OCI-M2 (cell line): ENCODE results near the gene SMIM32.

ENCODE experiments used
- DNase-seq: peaks from one replicate; lab custom pipeline; 2025; ENCODE audit not compliant: unreplicated experiment; lab: John Stamatoyannopoulos, UW

SMIM32 gene

GRCh38 chr5:136190091-136190720, 2.8 kb downstream of the SMIM32 start:
- DNase-seq, result no peak

DNA sequence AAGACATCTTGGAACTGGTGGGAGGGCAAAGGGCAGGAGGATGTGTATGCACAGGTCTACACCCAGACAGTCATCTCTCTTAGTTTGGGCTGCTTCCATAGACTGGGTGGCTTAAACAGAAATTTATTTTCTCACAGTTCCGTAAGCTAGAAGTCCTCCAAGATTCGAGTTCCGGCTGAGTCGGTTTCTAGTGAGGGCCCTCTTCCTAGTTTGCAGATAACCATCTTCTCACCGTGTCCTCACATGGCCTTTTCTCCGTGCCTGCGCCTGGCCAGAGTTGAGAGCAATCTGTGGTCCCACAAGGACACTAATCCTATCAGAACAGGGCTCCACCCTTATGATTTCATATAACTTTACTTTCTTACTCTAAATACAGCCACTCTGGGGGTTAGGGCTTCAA, 4.1 kb downstream of the SMIM32 start:
- no peak for DNase-seq

GRCh38 chr5:136186796-136187195, 6.2 kb downstream of the SMIM32 start:
- no peak for DNase-seq

DNA sequence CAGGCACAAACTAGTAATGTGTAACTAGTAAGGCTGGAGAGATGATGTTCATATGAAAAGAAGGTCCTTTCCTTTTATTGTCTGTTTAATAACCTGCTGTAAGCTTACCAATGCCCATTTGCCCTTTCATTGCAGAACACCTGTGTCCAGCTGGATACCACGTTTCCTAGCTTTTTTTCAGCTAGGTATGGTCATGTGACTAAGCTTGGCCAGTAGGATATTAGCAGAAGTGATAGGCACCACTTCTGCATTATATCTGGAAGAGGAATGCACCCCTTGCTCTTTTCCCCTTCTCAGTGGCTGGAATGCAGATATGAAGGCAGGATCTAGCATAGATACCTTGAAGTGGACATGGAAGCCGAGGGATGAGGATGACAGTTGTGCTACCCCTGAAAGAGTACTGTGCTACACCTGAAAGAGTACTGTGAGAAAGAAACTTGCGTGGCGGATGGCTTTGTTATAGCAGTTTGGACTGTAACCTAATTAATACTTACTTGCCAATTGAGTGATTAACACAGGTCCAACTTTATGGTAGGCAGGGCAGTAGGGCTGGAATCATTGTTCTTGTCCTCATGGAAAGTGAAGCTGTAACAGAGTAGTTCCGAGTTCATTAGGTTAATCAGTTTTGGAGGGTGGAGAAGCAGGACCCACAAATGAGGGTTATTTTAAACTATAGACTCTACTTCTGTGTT, 6.8 kb downstream of the SMIM32 start:
- no peak for DNase-seq

- no peak for DNase-seq
These were observed 10.3 kb downstream of the SMIM32 start for GRCh38 chr5:136182618-136183017.

GRCh38 chr5:136174021-136174659, 18.8 kb downstream of the SMIM32 start:
- DNase-seq, result no peak

GRCh38 chr5:136169218-136169617, 23.7 kb downstream of the SMIM32 start:
- DNase-seq, result no peak

DNA sequence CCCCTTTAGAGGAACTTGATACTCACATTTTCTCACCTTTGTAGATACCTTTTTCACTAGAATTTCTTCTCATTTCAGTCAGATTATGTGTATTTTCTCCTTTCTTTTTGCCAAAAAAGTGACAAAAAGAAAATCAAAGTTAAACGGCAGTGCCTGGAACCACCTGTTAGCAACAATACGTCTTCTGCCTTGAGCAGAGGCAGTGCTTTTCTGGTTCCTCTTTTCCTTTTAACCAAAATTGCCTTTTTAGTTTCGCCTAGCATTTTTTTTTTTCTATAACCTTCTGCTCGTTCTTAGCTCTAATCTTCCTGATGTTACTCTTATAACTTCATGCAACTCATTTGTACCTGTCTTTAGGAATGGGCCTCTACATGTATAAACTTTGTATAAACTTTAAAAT, 26.1 kb downstream of the SMIM32 start:
- no peak for DNase-seq

DNA sequence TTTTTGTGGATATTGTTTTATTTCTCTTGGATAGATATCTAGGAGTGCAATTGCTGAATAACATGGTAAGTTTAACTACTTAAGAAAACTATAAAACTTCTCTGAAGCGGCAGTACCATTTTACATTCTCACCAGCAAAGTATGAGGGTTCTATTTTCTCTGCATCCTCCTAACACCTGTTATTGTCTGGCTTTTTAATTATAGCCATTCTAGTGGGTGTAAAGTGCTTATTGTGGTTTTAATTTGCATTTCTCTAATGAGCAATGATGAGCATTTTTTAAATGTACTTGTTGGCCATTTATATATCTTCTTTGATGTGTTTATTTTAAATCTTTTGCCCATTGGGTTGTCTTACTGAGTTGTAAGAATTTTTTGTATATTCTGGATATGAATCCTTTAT, 28.7 kb downstream of the SMIM32 start:
- no peak for DNase-seq

DNA sequence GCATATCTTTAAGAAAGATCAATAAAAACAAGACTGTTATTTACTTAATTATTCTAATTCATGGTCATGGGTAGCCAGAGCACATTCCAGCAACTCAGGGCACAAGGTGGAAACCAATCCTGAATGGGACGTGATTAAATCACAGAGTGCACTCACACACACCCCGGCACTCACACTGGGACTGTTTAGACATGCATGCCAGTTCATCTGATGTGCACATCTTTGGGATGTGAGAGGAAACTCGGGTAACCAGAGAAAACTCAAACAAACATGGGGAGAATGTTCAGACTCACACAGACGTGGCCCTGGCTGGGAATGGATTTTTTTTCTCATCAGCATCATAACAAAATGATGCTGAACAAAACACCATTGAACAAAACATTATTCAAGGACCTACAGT, 31.0 kb downstream of the SMIM32 start:
- DNase-seq, result no peak

GRCh38 chr5:136159457-136159856, 33.5 kb downstream of the SMIM32 start:
- DNase-seq, result no peak

DNA sequence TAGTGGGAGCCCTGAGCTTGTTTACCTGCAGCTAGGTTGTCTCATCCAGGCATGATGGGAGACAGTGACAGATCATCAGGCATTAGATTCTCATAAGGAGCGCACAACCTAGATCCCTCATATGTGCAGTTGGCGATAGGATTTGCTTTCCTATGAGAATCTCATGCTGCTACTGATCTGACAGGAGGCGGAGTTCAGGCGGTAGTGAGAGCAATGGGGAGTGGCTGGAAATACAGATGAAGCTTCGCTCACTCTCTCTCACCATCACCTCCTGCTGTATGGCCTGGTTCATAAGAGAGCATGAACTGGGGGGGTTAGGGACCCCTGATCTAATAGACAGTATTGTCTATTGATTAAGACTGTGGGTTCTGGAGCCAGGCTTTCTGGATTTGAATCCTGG, 35.4 kb downstream of the SMIM32 start:
- no peak for DNase-seq

DNA sequence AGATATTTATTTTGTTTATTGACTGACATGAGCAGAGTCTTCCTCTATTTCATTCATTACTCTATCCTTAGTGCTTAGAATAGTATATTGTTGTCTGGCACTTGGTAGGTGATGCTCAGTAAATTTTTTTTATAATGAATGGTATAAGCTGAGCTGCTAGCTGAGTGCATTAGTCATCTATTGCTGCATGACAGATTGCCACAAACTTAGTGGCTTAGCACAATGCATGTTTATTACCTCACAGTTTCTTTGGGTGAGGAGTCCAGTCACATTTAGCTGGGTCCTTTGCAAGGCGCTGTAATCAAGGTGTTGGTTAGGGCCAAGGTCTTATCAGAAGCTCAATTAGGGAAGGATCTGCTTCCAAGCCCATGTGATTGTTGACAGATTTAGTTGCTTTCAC, 37.2 kb downstream of the SMIM32 start:
- DNase-seq, result no peak

DNA sequence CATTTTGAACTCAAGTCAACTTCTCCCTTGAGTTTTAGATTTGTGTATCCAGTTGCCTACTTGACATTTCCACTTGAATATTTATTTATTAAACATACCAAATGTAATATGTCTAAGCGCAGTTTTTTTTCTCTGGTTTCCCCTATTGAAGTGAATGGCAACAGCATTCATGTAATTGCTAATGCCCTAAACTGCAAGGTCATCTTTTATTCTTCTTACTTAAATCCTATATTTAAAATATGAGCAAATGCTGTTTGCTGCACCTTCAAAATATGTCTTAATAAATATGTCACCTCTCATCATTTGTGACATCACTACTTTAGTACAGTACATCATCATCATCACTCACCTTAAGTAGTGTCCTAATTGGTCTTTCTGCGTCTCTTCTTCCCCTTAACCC, 37.9 kb downstream of the SMIM32 start:
- DNase-seq, result no peak

DNA sequence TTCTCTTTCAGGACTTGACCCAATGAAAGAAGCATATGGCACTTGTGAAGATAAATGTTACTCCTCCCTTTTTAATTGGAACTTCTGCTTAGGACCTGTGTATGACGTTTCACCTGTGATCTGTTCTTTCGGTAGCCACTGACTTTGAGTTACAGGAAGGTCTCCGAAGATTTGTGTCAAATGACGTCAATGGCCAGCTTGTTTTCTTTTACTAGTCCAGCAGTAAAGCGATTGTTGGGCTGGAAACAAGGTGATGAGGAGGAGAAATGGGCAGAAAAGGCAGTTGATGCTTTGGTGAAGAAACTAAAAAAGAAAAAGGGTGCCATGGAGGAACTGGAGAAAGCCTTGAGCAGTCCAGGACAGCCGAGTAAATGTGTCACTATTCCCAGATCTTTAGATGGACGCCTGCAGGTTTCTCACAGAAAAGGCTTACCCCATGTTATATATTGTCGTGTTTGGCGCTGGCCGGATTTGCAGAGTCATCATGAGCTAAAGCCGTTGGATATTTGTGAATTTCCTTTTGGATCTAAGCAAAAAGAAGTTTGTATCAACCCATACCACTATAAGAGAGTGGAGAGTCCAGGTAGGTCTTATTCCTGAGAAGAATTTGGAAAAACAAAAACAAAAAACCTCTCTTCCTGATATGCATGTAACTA, 39.3 kb downstream of the SMIM32 start:
- no peak for DNase-seq

- no peak for DNase-seq
These were observed 43.1 kb downstream of the SMIM32 start for GRCh38 chr5:136149891-136150290.

- DNase-seq, result no peak
These were observed 45.3 kb downstream of the SMIM32 start for GRCh38 chr5:136147632-136148031.

DNA sequence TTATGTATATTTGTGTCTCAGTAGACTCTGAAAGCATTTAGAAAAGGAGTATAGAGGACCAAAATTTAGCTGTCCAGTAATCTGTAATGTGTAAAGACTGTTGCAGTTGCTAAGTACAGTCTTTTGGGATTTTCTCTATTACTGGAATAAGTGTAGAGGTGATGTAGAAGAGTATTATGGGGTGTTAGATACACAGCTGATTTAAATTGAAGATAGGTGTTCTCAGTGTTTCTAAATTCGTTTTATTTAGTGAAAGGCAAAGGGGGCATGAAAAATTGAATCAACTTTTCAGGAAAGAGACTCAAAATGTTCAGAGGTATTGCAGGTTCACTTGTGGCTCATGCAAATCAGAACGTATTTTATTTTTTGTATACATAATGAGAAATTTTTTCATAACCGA, 46.8 kb downstream of the SMIM32 start:
- DNase-seq, result no peak

GRCh38 chr5:136145030-136145429, 47.9 kb downstream of the SMIM32 start:
- no peak for DNase-seq

DNA sequence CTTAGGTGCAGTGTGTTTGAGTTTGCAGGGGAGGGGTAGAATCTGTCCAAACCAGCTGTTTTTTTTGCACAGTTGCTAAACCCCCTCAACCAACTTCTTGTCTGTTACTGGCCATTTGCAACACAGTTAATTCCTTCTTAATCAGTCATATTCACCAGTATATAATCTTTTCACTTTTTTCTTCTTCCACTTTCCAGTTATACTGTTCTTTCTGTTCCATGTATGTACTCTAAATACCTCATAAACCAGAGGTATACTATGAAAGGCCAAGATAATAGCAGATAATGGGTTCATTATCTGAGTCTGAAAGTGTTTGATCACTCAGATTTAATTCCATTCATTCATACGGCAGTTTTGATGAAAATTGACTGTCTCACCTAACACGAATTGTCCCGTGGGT, 49.2 kb downstream of the SMIM32 start:
- no peak for DNase-seq

DNA sequence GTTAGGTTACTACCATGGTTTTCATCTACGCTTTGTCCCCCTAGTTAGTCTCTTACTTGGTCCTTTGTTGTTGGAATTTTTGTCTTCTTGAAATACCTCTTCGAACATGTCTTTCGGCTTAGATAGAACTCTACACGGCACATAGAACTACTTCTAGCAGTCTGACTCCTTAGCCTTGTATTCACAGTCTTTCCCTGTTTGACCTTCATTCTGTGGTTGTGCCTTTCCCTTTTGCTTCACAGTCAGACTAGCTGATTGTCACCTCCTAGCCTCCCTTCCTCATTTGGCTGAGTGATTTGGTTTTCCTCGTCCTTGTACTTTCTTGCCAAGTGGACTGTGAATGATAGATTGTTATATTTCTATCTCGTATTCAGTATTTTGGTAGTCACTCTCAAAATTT, 49.6 kb downstream of the SMIM32 start:
- DNase-seq, result no peak

GRCh38 chr5:136141561-136141960, 51.4 kb downstream of the SMIM32 start:
- DNase-seq, result no peak
